ENCODE measurements around the gene BATF2.

- TF ChIP-seq POLR2A (IDR thresholded peaks at IDR 0.05): no peak
- no peak for TF ChIP-seq CTCF (IDR thresholded peaks at IDR 0.05)
These were observed 24.2 kb upstream of the BATF2 start for GRCh38 chr11:65021003-65021402.

All from ovary (tissue), 3 donors.